Hepatocyte (in vitro differentiated cells): Measurements from ENCODE around the gene L3MBTL1. TPM values are rescaled to one million over a fixed set of nuclear protein-coding genes. Genes with fewer than 3 reads are reported as not detected.

ENCODE experiments used
- DNase-seq: peaks from one replicate; pipeline ENCODE4 v3.0.0-alpha.2; 2016; ENCODE audit warnings: low spot score
- H2AFZ ChIP-seq: fragments of 200-600 bp; sonication (generic); 2 replicates; pipeline ENCODE4 v1.6.0; 2016; ENCODE audit warnings: antibody characterized with exemption, mild to moderate bottlenecking
- H3K27ac ChIP-seq: fragments of 200-600 bp; sonication (generic); 2 replicates; pipeline ENCODE4 v1.5.1; 2016; ENCODE audit warnings: mild to moderate bottlenecking
- H3K27me3 ChIP-seq: fragments of 200-600 bp; sonication (generic); 2 replicates; pipeline ENCODE4 v1.6.1; 2016
- H3K36me3 ChIP-seq: fragments of 200-600 bp; sonication (generic); replicated peaks from 2 replicates; pipeline ENCODE4 v1.5.1; 2016; ENCODE audit warnings: low read depth; ENCODE audit not compliant: insufficient read depth
- H3K4me1 ChIP-seq: fragments of 200-600 bp; sonication (generic); 2 replicates; pipeline ENCODE4 v1.5.1; 2016; ENCODE audit warnings: mild to moderate bottlenecking, moderate library complexity; ENCODE audit not compliant: insufficient read depth
- H3K4me2 ChIP-seq: fragments of 200-600 bp; sonication (generic); 2 replicates; pipeline ENCODE4 v1.6.0; 2016
- H3K4me3 ChIP-seq: fragments of 200-600 bp; sonication (generic); 2 replicates; pipeline ENCODE4 v1.5.1; 2016; ENCODE audit warnings: mild to moderate bottlenecking
- H3K79me2 ChIP-seq: fragments of 200-600 bp; sonication (generic); 2 replicates; pipeline ENCODE4 v1.6.0; 2017; ENCODE audit warnings: mild to moderate bottlenecking
- H3K9me2 ChIP-seq: fragments of 200-600 bp; sonication (generic); replicated peaks from 2 replicates; pipeline ENCODE4 v1.6.0; 2017; ENCODE audit warnings: mild to moderate bottlenecking; ENCODE audit not compliant: insufficient read depth
- H3K9me3 ChIP-seq: fragments of 200-600 bp; sonication (generic); 2 replicates; pipeline ENCODE4 v1.5.1; 2016; ENCODE audit warnings: low read depth, mild to moderate bottlenecking
- H4K20me1 ChIP-seq: fragments of 200-600 bp; sonication (generic); 2 replicates; pipeline ENCODE4 v1.6.0; 2016; ENCODE audit warnings: mild to moderate bottlenecking; ENCODE audit not compliant: insufficient read depth, poor library complexity, severe bottlenecking
- EZH2 ChIP-seq: fragments of 200-600 bp; sonication (generic); IDR thresholded peaks from 2 replicates; pipeline ENCODE4 v1.6.1; 2016; ENCODE audit warnings: antibody characterized with exemption, mild to moderate bottlenecking, borderline replicate concordance
- EZH2phosphoT487 ChIP-seq: fragments of 200-600 bp; sonication (generic); IDR thresholded peaks from one replicate; pipeline ENCODE4 v1.6.1; 2018; ENCODE audit warnings: antibody characterized with exemption, mild to moderate bottlenecking, low read depth, moderate library complexity; ENCODE audit not compliant: unreplicated experiment, severe bottlenecking
- WGBS: methylation state at CpG from one replicate; pipeline ENCODE4 v1.1.6; 2016; ENCODE audit warnings: low lambda C conversion rate; ENCODE audit errors: missing lambda C conversion rate; 5-methylcytosine and 5-hydroxymethylcytosine counted together
- polyA plus RNA-seq: library from polyadenylated mRNA; unstranded; fragments of >200 nt; fragmentation: Nextera tagmentation; extraction: Ambion mirVana; gene quantifications from 2 replicates; pipeline ENCODE4 v1.2.1, GENCODE V29; 2016
- total RNA-seq: library from RNA; depleted of rRNA; stranded (reverse); fragments of >200 nt; gene quantifications from 2 replicates; pipeline ENCODE4 v1.2.3, GENCODE V29; 2014
- TF ChIP-seq, protein P1 (sequence below): fragments of 200-600 bp; sonication (generic); IDR thresholded peaks from 2 replicates; pipeline ENCODE4 v1.5.1; 2016; ENCODE audit warnings: antibody characterized with exemption, mild to moderate bottlenecking; ENCODE audit not compliant: poor library complexity

L3MBTL1 gene
- total and polyA plus RNA-seq, 2 experiments from 2014 or later = 7.5 to 7.9 TPM

- H3K4me2 ChIP-seq = no peak overlapping the region
- H3K9me3 ChIP-seq = no peaks in the 10 kb centered on the region
- no peaks in the 10 kb centered on the region for H3K36me3 ChIP-seq
- no peaks in the 10 kb centered on the region for H3K79me2 ChIP-seq
- no peak overlapping the region for H3K4me3 ChIP-seq
- TF ChIP-seq EZH2phosphoT487 = no peak
- TF ChIP-seq EZH2 = no peak
- TF ChIP-seq, protein P1, sequence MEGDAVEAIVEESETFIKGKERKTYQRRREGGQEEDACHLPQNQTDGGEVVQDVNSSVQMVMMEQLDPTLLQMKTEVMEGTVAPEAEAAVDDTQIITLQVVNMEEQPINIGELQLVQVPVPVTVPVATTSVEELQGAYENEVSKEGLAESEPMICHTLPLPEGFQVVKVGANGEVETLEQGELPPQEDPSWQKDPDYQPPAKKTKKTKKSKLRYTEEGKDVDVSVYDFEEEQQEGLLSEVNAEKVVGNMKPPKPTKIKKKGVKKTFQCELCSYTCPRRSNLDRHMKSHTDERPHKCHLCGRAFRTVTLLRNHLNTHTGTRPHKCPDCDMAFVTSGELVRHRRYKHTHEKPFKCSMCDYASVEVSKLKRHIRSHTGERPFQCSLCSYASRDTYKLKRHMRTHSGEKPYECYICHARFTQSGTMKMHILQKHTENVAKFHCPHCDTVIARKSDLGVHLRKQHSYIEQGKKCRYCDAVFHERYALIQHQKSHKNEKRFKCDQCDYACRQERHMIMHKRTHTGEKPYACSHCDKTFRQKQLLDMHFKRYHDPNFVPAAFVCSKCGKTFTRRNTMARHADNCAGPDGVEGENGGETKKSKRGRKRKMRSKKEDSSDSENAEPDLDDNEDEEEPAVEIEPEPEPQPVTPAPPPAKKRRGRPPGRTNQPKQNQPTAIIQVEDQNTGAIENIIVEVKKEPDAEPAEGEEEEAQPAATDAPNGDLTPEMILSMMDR = no peak
- WGBS = 93% methylated on average over 4 of the region's 4 CpGs
- no peak overlapping the region for H3K27ac ChIP-seq
- H3K4me1 ChIP-seq = no peaks in the 10 kb centered on the region
- DNase-seq = no peak
- no peaks in the 10 kb centered on the region for H4K20me1 ChIP-seq
- no peaks in the 10 kb centered on the region for H3K9me2 ChIP-seq
- no peak overlapping the region for H2AFZ ChIP-seq
- H3K27me3 ChIP-seq = no peaks in the 10 kb centered on the region
Measured at GRCh38 chr20:43568706-43569105, 61.2 kb downstream of the L3MBTL1 start.

DNA sequence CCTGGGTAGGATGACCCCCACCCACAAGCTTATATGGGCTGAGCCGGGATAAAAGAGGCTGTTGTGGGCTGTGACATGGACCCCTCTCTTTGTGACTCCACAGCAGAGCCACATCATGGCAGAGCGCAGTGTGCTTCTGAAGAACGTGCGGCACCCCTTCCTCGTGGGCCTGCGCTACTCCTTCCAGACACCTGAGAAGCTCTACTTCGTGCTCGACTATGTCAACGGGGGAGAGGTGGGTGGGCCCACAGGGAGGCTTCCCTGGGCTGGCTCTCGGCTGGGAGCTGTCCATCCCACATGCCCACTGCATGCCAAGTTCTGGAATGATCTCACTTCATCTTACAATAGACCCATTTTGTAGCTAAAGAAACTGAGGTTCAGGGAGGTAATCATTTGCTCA is 61.8 kb downstream of the L3MBTL1 start:
- H3K36me3 ChIP-seq = no peaks in the 10 kb centered on the region
- no peaks in the 10 kb centered on the region for H4K20me1 ChIP-seq
- DNase-seq = no peak
- no peaks in the 10 kb centered on the region for H3K27me3 ChIP-seq
- 97% methylated on average over 10 of the region's 10 CpGs for WGBS
- no peak overlapping the region for H3K4me3 ChIP-seq
- no peaks in the 10 kb centered on the region for H3K4me1 ChIP-seq
- no peak overlapping the region for H3K4me2 ChIP-seq
- H3K9me2 ChIP-seq = no peaks in the 10 kb centered on the region
- no peak overlapping the region for H2AFZ ChIP-seq
- H3K9me3 ChIP-seq = no peaks in the 10 kb centered on the region
- H3K27ac ChIP-seq = no peak overlapping the region
- H3K79me2 ChIP-seq = no peaks in the 10 kb centered on the region
- TF ChIP-seq EZH2phosphoT487 (no peak), EZH2 (no peak)
- TF ChIP-seq, protein P1 = no peak

DNA sequence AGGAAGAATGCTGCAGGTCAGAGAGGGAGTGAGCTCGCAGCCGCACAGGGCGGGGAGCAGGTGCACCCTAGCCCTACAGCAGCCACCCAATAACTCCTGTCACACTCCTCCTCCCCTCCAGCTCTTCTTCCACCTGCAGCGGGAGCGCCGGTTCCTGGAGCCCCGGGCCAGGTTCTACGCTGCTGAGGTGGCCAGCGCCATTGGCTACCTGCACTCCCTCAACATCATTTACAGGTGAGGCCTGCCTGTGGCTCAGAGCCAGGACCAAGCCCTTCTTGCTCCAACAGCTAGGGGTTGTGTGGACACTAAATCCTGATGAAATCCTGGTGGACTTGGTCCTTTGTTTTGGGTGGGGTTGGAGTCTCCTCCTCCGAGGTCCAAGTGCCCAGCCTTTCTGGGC is 63.0 kb downstream of the L3MBTL1 start:
- Histone ChIP-seq H3K4me3 (no peak overlapping the region), H3K4me1 (no peaks in the 10 kb centered on the region), H3K36me3 (no peaks in the 10 kb centered on the region), H3K79me2 (no peaks in the 10 kb centered on the region), H2AFZ (no peak overlapping the region), H3K27me3 (no peaks in the 10 kb centered on the region), H3K9me3 (no peaks in the 10 kb centered on the region), H3K4me2 (no peak overlapping the region), H4K20me1 (no peaks in the 10 kb centered on the region), H3K9me2 (no peaks in the 10 kb centered on the region), H3K27ac (no peak overlapping the region)
- TF ChIP-seq EZH2phosphoT487 (no peak), EZH2 (no peak)
- TF ChIP-seq, protein P1 = no peak
- WGBS = 88% methylated on average over 10 of the region's 10 CpGs
- DNase-seq = no peak

GRCh38 chr20:43571310-43571709 is 63.8 kb downstream of the L3MBTL1 start:
- H3K79me2 ChIP-seq = no peaks in the 10 kb centered on the region
- no peaks in the 10 kb centered on the region for H3K4me1 ChIP-seq
- no peaks in the 10 kb centered on the region for H3K36me3 ChIP-seq
- TF ChIP-seq, protein P1 = no peak
- TF ChIP-seq EZH2 (no peak), EZH2phosphoT487 (no peak)
- no peaks in the 10 kb centered on the region for H3K9me3 ChIP-seq
- H3K4me3 ChIP-seq = no peak overlapping the region
- H2AFZ ChIP-seq = no peak overlapping the region
- H4K20me1 ChIP-seq = no peaks in the 10 kb centered on the region
- no peak for DNase-seq
- H3K27ac ChIP-seq = no peak overlapping the region
- WGBS = 96% methylated on average over 3 of the region's 3 CpGs
- no peaks in the 10 kb centered on the region for H3K9me2 ChIP-seq
- no peak overlapping the region for H3K4me2 ChIP-seq
- no peaks in the 10 kb centered on the region for H3K27me3 ChIP-seq
